ENCODE measurements around the gene CSH2. TPM values are rescaled to one million over a fixed set of nuclear protein-coding genes. Genes with fewer than 3 reads are reported as not detected.
A peak's percentile ranks its signal among the peaks of the same experiment; 100 is the strongest.

CSH2 gene
- polyA plus RNA-seq, 2 of the 4 experiments (the other 2 are of a cell fraction) = not detected

DNA sequence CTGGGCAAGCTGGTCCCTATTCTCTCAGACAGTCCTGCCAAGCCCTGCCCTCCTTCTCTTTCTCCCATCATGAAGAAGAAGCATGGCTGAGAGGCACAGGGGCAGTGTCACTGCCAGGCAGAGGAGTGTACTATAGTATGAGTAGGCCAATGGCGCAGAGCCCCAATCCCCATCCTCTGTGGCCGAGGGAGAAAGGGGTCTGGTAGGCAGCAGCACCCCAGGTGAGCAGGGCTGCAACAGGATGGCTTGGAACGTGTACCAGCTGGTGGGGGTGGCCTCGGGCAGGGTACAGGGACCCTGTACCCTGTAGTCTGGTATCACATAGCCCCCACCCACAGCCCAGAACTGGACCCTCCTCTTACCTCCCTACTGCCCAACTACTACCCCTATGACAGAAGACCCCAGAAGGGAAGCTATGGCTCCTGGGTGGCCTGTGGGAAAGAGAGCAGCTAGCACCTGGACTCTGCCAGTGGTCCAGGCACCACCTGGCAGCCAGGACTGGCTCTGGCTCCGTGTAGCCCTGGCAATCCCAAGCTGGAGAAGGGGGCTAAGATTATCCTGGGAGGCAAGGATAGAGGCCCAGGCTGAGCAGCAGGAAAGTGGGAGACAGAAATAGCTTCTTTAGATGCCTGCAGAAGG lies 35.4 kb downstream of the CSH2 start:
- H3K4me1 ChIP-seq = peaks cover 32% of the 10 kb centered on the region
- 88% methylated on average over 5 of the region's 5 CpGs for WGBS (ENCODE audit: missing lambda C conversion rate)
- ATAC-seq (no peak), FAIRE-seq (no peak), DNase-seq (ENCODE audit: low read depth in 1 of 2, low spot score in 1 of 2) (no peak)
- no peaks in the 10 kb centered on the region for H3K9me3 ChIP-seq
- ChIA-PET CTCF (interaction anchor here (0.6 to 4.2 kb wide), 9 partner anchors 7 to 412 kb away, joined by 3 to 37 read pairs (median 4); partner anchors contain the start of genes FTSJ3 and PSMC5), POLR2A (interaction anchor here (1.3 kb wide), 1 partner anchor 11 kb away, joined by 6 read pairs; the partner anchor contains the start of gene PSMC5)
- TF ChIP-seq NFE2L2 (conservative IDR thresholded peaks at IDR 0.05; ENCODE audit: low read length) (no peak), KDM5A (IDR thresholded peaks at IDR 0.05) (no peak), BHLHE40 (IDR thresholded peaks at IDR 0.05; ENCODE audit: low read depth, low read length) (no peak), HOXA7 (CRISPR knock-in tag; IDR thresholded peaks at IDR 0.05) (no peak), ZNF302 (CRISPR knock-in tag; IDR thresholded peaks at IDR 0.05) (no peak)
- TF ChIP-seq, protein P1, sequence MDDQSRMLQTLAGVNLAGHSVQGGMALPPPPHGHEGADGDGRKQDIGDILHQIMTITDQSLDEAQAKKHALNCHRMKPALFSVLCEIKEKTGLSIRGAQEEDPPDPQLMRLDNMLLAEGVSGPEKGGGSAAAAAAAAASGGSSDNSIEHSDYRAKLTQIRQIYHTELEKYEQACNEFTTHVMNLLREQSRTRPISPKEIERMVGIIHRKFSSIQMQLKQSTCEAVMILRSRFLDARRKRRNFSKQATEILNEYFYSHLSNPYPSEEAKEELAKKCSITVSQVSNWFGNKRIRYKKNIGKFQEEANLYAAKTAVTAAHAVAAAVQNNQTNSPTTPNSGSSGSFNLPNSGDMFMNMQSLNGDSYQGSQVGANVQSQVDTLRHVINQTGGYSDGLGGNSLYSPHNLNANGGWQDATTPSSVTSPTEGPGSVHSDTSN (IDR thresholded peaks at IDR 0.05) = no peak
- H3K27ac ChIP-seq = peak overlapping the region; percentile 5 to 6; a peak in 1 of 6 replicates
- H3K4me3 ChIP-seq = no peak overlapping the region
- no peak overlapping the region for H3K4me2 ChIP-seq

DNA sequence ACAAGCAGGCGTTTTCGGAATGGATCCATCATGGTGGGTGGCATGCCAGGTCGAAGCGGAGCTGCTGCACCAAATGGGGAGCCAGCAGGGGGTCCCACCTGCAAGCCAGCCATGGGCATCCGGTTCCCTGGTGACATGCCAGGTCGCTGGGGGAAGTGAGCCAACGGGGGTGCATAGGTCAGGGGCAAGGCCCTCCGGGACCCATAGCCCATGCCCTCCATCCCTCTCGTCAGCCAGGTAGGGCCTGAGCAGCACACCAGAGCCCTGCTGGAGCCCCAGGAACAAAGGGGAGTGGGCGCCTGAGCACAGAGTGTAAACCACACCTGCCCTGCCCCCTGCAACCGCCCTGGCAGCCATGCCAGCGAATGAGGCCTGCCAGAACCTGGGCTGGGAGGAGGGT lies 36.0 kb downstream of the CSH2 start:
- DNase-seq (ENCODE audit: low read depth in 1 of 2, low spot score in 1 of 2) (no peak), ATAC-seq (no peak), FAIRE-seq (no peak)
- WGBS (ENCODE audit: missing lambda C conversion rate) = 89% methylated on average over 12 of the region's 12 CpGs
- CTCF ChIA-PET = interaction anchor here (0.9 to 4.2 kb wide), 7 partner anchors 10 to 412 kb away, joined by 3 to 37 read pairs (median 4); partner anchors contain the start of genes FTSJ3 and PSMC5
- H3K4me3 ChIP-seq = no peak overlapping the region
- TF ChIP-seq ZFP36 (IDR thresholded peaks at IDR 0.05; ENCODE audit: borderline replicate concordance, partially characterized antibody) (no peak), HOXB5 (CRISPR knock-in tag; IDR thresholded peaks at IDR 0.05) (no peak), FOSL2 (IDR thresholded peaks at IDR 0.05) (no peak), FOSL2 (CRISPR knock-in tag; IDR thresholded peaks at IDR 0.05) (no peak), FOSB (CRISPR knock-in tag; IDR thresholded peaks at IDR 0.05) (no peak), RFX5 (IDR thresholded peaks at IDR 0.05) (no peak), KDM1A (IDR thresholded peaks at IDR 0.05; ENCODE audit: low read depth) (no peak), TP53 (CRISPR knock-in tag; IDR thresholded peaks at IDR 0.05) (no peak), BHLHE40 (IDR thresholded peaks at IDR 0.05; ENCODE audit: low read depth, low read length) (no peak), RCOR1 (IDR thresholded peaks at IDR 0.05; ENCODE audit: low read depth, low read length) (no peak), RNF2 (IDR thresholded peaks at IDR 0.05; ENCODE audit: borderline replicate concordance, low read depth) (no peak), SMC3 (IDR thresholded peaks at IDR 0.05) (no peak), CBX8 (IDR thresholded peaks at IDR 0.05) (no peak), ESRRA (IDR thresholded peaks at IDR 0.05; ENCODE audit: borderline replicate concordance, low read length) (no peak), MYC (IDR thresholded peaks at IDR 0.05; ENCODE audit: borderline replicate concordance, low read length) (no peak)
- TF ChIP-seq, protein P2, sequence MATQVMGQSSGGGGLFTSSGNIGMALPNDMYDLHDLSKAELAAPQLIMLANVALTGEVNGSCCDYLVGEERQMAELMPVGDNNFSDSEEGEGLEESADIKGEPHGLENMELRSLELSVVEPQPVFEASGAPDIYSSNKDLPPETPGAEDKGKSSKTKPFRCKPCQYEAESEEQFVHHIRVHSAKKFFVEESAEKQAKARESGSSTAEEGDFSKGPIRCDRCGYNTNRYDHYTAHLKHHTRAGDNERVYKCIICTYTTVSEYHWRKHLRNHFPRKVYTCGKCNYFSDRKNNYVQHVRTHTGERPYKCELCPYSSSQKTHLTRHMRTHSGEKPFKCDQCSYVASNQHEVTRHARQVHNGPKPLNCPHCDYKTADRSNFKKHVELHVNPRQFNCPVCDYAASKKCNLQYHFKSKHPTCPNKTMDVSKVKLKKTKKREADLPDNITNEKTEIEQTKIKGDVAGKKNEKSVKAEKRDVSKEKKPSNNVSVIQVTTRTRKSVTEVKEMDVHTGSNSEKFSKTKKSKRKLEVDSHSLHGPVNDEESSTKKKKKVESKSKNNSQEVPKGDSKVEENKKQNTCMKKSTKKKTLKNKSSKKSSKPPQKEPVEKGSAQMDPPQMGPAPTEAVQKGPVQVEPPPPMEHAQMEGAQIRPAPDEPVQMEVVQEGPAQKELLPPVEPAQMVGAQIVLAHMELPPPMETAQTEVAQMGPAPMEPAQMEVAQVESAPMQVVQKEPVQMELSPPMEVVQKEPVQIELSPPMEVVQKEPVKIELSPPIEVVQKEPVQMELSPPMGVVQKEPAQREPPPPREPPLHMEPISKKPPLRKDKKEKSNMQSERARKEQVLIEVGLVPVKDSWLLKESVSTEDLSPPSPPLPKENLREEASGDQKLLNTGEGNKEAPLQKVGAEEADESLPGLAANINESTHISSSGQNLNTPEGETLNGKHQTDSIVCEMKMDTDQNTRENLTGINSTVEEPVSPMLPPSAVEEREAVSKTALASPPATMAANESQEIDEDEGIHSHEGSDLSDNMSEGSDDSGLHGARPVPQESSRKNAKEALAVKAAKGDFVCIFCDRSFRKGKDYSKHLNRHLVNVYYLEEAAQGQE (IDR thresholded peaks at IDR 0.05) = no peak
- TF ChIP-seq, protein P3, sequence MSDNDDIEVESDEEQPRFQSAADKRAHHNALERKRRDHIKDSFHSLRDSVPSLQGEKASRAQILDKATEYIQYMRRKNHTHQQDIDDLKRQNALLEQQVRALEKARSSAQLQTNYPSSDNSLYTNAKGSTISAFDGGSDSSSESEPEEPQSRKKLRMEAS (IDR thresholded peaks at IDR 0.05) = no peak
- TF ChIP-seq, protein P4, sequence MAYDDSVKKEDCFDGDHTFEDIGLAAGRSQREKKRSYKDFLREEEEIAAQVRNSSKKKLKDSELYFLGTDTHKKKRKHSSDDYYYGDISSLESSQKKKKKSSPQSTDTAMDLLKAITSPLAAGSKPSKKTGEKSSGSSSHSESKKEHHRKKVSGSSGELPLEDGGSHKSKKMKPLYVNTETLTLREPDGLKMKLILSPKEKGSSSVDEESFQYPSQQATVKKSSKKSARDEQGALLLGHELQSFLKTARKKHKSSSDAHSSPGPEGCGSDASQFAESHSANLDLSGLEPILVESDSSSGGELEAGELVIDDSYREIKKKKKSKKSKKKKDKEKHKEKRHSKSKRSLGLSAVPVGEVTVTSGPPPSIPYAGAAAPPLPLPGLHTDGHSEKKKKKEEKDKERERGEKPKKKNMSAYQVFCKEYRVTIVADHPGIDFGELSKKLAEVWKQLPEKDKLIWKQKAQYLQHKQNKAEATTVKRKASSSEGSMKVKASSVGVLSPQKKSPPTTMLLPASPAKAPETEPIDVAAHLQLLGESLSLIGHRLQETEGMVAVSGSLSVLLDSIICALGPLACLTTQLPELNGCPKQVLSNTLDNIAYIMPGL (CRISPR knock-in tag; IDR thresholded peaks at IDR 0.05; ENCODE audit: borderline replicate concordance) = no peak
- TF ChIP-seq, protein P5, sequence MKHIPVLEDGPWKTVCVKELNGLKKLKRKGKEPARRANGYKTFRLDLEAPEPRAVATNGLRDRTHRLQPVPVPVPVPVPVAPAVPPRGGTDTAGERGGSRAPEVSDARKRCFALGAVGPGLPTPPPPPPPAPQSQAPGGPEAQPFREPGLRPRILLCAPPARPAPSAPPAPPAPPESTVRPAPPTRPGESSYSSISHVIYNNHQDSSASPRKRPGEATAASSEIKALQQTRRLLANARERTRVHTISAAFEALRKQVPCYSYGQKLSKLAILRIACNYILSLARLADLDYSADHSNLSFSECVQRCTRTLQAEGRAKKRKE (CRISPR knock-in tag; IDR thresholded peaks at IDR 0.05; ENCODE audit: low read depth) = no peak
- TF ChIP-seq, protein P6, sequence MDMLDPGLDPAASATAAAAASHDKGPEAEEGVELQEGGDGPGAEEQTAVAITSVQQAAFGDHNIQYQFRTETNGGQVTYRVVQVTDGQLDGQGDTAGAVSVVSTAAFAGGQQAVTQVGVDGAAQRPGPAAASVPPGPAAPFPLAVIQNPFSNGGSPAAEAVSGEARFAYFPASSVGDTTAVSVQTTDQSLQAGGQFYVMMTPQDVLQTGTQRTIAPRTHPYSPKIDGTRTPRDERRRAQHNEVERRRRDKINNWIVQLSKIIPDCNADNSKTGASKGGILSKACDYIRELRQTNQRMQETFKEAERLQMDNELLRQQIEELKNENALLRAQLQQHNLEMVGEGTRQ (IDR thresholded peaks at IDR 0.05) = no peak
- TF ChIP-seq, protein P7, sequence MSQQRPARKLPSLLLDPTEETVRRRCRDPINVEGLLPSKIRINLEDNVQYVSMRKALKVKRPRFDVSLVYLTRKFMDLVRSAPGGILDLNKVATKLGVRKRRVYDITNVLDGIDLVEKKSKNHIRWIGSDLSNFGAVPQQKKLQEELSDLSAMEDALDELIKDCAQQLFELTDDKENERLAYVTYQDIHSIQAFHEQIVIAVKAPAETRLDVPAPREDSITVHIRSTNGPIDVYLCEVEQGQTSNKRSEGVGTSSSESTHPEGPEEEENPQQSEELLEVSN (IDR thresholded peaks at IDR 0.05; ENCODE audit: borderline replicate concordance, low read depth) = no peak
- no peaks in the 10 kb centered on the region for H3K9me3 ChIP-seq
- POLR2A ChIA-PET = no interaction called here
- peaks cover 32% of the 10 kb centered on the region for H3K4me1 ChIP-seq
- H3K4me2 ChIP-seq = no peak overlapping the region
- H3K27ac ChIP-seq = no peak overlapping the region
